Measurements from ENCODE around the gene TRIM17. TPM values are rescaled to one million over a fixed set of nuclear protein-coding genes. Genes with fewer than 3 reads are reported as not detected.

TRIM17 gene
- polyA plus RNA-seq, 3 donors, result not detected

DNA sequence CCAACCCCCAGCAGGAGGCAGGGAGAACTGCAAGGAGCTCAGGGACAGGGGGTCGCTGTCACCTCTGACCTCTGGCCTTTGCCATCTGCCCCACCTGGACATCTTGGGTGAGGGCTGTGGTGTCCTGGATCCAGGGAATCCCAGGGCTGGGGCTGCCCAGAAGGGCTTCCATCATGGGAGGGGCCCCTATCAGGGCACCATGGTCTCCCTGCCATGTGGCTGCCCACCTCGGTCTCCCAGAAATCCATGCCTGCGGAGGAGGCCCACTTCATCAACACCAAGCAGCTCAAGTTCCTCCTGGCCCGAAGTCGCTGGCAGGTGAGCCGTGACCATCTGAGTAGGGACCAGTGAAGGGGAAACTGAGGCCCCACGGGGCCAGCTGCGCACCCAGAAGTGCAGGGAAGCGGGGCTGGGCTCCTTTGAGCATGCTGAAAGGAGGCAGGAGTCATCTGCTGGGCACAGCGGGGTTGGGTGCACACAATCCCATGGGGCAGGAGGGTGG is 46.2 kb downstream of the TRIM17 start:
- H3K36me3 ChIP-seq (replicated peaks in 1 of 2; ENCODE audit: control insufficient read depth in 1 of 2, insufficient read depth in 2 of 2, low read length in 2 of 2), result no peaks in the 10 kb centered on the region
- no peaks in the 10 kb centered on the region for H4K20me1 ChIP-seq (ENCODE audit: insufficient read depth, low read length)
- no peaks in the 10 kb centered on the region for H3K4me1 Mint-ChIP-seq
- no peaks in the 10 kb centered on the region for H3K79me2 ChIP-seq (ENCODE audit: insufficient read depth, low read length)
- no peaks in the 10 kb centered on the region for H3K4me1 ChIP-seq (ENCODE audit: control insufficient read depth in 1 of 2, insufficient read depth in 2 of 2, low read length in 2 of 2)
- H3K4me2 ChIP-seq (replicated peaks; ENCODE audit: extremely low read depth, low read length, poor library complexity, severe bottlenecking), result no peak overlapping the region
- peaks cover 1 to 3% (median 3%) of the 10 kb centered on the region in 3 donors for H3K27me3 Mint-ChIP-seq (ENCODE audit: low read depth in 3 of 3)
- H3K27ac ChIP-seq (ENCODE audit: low read depth in 1 of 2, low read length in 2 of 2), result no peak overlapping the region
- no peaks in the 10 kb centered on the region for H3K27me3 ChIP-seq (ENCODE audit: control insufficient read depth in 2 of 2, insufficient read depth in 2 of 2, low read length in 2 of 2)
- H3K36me3 Mint-ChIP-seq, result no peaks in the 10 kb centered on the region
- TF ChIP-seq, protein P1, sequence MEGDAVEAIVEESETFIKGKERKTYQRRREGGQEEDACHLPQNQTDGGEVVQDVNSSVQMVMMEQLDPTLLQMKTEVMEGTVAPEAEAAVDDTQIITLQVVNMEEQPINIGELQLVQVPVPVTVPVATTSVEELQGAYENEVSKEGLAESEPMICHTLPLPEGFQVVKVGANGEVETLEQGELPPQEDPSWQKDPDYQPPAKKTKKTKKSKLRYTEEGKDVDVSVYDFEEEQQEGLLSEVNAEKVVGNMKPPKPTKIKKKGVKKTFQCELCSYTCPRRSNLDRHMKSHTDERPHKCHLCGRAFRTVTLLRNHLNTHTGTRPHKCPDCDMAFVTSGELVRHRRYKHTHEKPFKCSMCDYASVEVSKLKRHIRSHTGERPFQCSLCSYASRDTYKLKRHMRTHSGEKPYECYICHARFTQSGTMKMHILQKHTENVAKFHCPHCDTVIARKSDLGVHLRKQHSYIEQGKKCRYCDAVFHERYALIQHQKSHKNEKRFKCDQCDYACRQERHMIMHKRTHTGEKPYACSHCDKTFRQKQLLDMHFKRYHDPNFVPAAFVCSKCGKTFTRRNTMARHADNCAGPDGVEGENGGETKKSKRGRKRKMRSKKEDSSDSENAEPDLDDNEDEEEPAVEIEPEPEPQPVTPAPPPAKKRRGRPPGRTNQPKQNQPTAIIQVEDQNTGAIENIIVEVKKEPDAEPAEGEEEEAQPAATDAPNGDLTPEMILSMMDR (IDR thresholded peaks at IDR 0.05), result no peak
- H3K27ac Mint-ChIP-seq, result no peak overlapping the region
- no peak overlapping the region for H3K4me3 Mint-ChIP-seq
- H3K4me3 ChIP-seq (replicated peaks in 1 of 3; ENCODE audit: low read depth in 2 of 3, low read length in 3 of 3), result no peak overlapping the region
- WGBS (ENCODE audit: insufficient coverage), result 93% methylated on average over 10 of the region's 10 CpGs
- H3K9me3 Mint-ChIP-seq, result no peaks in the 10 kb centered on the region
- intact Hi-C loops (cut with micrococcal nuclease), result no loop called here
- H2AFZ ChIP-seq (ENCODE audit: insufficient read depth, low read depth, low read length, poor library complexity, severe bottlenecking), result no peak overlapping the region
- DNase-seq, result no peak
- H3K9ac ChIP-seq (ENCODE audit: insufficient read depth, low read length, poor library complexity, severe bottlenecking), result no peak overlapping the region
- H3K9me3 ChIP-seq (replicated peaks in 1 of 2; ENCODE audit: control insufficient read depth in 1 of 2, insufficient read depth in 1 of 2, low read length in 2 of 2), result no peaks in the 10 kb centered on the region

DNA sequence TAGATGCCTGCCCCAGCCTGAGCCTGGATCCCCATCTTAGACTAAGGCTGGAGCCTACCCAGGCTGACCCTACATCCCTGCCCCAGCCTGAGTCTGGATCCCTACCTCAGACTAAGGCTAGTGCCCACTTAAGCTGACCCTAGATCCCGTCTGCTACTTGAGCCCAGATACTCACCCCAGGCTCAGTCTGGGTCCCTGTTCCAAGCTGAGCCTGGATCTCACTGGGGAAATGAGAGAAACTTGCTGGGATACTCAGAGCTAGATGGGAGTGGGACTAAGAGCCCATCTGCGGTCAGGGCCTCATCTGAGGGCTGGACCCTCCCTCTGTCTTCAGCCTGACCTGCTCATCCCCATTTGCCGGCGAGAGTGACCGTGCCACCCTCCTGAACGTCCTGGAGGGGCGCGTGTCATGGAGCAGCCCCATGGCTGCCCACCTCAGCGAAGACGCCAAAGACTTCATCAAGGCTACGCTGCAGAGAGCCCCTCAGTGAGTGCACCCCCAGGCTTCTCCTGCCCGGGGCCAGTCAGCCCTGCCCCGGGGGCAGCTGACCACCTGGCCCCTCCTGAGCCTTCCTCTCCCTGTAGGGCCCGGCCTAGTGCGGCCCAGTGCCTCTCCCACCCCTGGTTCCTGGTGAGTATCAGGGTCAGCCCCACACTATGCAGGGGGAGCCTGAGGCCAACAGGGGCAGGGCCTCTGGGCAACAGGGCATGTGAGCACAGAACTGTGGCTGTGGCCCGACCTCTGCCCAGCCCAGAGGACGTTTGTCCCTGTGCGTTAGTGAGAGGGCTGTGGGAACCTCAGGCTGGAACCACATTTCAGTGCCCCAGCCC is 46.8 kb downstream of the TRIM17 start:
- Mint-ChIP-seq H3K4me1 (no peaks in the 10 kb centered on the region), H3K9me3 (no peaks in the 10 kb centered on the region), H3K4me3 (no peak overlapping the region), H3K27ac (no peak overlapping the region), H3K27me3 (ENCODE audit: low read depth in 3 of 3) (peaks cover 1 to 3% (median 3%) of the 10 kb centered on the region in 3 donors), H3K36me3 (no peaks in the 10 kb centered on the region)
- Histone ChIP-seq H3K9ac (ENCODE audit: insufficient read depth, low read length, poor library complexity, severe bottlenecking) (no peak overlapping the region), H4K20me1 (ENCODE audit: insufficient read depth, low read length) (no peaks in the 10 kb centered on the region), H3K27ac (ENCODE audit: low read depth in 1 of 2, low read length in 2 of 2) (no peak overlapping the region), H3K27me3 (ENCODE audit: control insufficient read depth in 2 of 2, insufficient read depth in 2 of 2, low read length in 2 of 2) (no peaks in the 10 kb centered on the region), H2AFZ (ENCODE audit: insufficient read depth, low read depth, low read length, poor library complexity, severe bottlenecking) (no peak overlapping the region), H3K79me2 (ENCODE audit: insufficient read depth, low read length) (no peaks in the 10 kb centered on the region), H3K4me2 (replicated peaks; ENCODE audit: extremely low read depth, low read length, poor library complexity, severe bottlenecking) (no peak overlapping the region), H3K9me3 (replicated peaks in 1 of 2; ENCODE audit: control insufficient read depth in 1 of 2, insufficient read depth in 1 of 2, low read length in 2 of 2) (no peaks in the 10 kb centered on the region), H3K4me3 (replicated peaks in 1 of 3; ENCODE audit: low read depth in 2 of 3, low read length in 3 of 3) (no peak overlapping the region), H3K4me1 (ENCODE audit: control insufficient read depth in 1 of 2, insufficient read depth in 2 of 2, low read length in 2 of 2) (no peaks in the 10 kb centered on the region), H3K36me3 (replicated peaks in 1 of 2; ENCODE audit: control insufficient read depth in 1 of 2, insufficient read depth in 2 of 2, low read length in 2 of 2) (no peaks in the 10 kb centered on the region)
- 98% methylated on average over 14 of the region's 18 CpGs for WGBS (ENCODE audit: insufficient coverage)
- no peak for DNase-seq
- intact Hi-C loops (cut with micrococcal nuclease), result loop anchor here in 1 of 2 donors (10.0 kb wide), 1 partner anchor 345 kb away; no protein-coding TSS in a partner anchor
- TF ChIP-seq, protein P1 (IDR thresholded peaks at IDR 0.05), result no peak
